Erythroblast (primary cell): ENCODE data around the gene DPYSL3.

Experiments used
- DNase-seq, 2 experiments: peaks; one replicate each; lab custom pipeline; 2025; lab: John Stamatoyannopoulos, UW
- GATA1 ChIP-seq: IDR thresholded peaks from 2 replicates; pipeline ENCODE4 v1.6.1; 2011; ENCODE audit warnings: low read depth, mild to moderate bottlenecking, control low read depth, low read length, moderate library complexity
- POLR2A ChIP-seq: IDR thresholded peaks from 2 replicates; pipeline ENCODE4 v1.6.1; 2011; ENCODE audit warnings: mild to moderate bottlenecking, low read length

The DPYSL3 gene

DNA sequence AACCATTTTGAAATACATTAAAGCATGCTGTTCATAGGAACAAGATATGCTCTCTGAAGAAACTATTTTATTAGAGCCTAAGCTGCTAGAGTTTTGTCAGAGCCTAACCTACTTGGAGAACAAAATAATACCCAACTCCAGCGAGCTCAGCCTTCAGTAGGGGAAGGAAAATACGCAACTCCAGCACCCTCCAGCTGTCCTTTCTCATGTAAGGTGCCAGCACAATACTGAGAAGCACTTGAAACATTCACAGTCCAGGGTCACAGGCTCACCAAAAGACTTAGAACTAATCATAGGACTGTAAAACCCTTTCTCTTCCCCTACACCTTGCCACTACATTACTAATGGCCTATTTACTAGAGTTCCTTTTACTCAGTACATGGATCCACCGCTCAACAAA, 18.9 kb downstream of the DPYSL3 start:
- TF ChIP-seq GATA1 (no peak), POLR2A (no peak)
- no peak for DNase-seq

DNA sequence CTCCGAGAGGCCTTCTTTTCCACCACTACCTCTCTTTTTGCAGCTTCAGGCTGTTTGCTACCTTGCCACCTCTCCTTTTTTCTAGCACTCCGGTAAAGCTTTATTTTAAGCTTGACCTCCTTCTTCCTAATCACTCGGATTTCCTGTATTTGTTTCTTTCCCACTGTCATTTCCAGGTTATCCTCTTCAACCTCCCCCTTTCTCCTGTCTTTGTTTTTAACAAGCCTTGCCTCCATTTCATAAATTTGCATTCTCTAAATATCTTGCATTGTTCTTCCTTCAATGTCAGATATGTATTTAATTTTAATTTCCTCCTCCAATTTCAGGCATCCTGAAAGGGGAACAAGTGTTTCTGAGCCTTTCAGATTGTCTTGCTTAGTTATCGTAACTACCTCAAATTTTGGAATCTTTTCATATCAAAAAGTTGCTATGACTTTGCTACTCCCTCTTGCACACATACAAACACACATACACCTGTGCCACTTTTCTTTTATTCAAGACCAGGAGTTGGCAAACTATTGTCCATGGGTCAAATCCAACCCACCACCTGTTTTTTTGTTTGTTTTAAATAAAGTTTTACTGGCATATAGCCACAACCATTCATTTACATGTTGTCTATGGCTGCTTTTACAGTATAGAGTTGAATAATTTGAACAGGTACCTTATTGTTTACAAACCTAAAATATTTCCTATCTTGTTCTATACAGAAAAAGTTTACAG, 22.7 kb downstream of the DPYSL3 start:
- no peak for DNase-seq

DNA sequence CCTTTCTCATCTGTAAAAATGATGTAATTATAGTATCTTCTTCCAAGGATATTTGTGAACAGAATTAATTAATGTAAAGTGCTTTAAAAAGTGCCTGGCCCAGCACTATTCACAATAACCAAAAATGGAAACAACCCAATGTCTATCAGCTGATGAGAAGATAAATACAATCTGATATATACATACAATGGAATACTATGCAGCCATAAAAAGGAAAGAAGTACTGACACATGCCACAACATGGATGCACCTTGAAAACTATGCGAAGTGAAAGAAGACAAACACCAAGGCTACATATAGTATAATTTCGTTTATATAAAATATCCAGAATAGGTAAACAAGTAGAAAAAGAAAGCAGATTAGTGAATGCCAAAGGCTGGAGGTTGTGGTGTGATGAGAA, 24.1 kb downstream of the DPYSL3 start:
- TF ChIP-seq POLR2A (no peak), GATA1 (no peak)
- DNase-seq, result no peak

More for the DNA sequence above, 22.7 kb downstream of the DPYSL3 start:
- no peak for TF ChIP-seq GATA1
- TF ChIP-seq POLR2A, result no peak

DNA sequence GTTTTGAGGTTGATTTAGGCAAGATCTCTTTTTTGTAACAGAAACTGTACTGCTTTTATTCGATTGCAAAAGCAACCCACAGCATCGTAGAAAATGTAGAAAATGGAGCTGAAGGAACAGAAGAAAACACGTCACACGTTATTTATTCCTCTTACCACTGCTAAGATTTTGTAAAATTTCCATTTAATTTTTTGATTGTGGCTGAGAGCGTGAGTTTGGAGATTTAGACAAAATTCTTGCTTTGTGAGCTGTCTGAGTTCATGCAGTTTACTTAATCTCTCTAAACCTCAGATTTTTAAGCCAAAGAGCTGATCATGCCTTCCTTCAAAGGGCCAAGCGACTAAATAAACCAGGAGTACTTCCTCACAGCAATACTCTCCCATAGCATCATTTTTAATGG, 24.8 kb downstream of the DPYSL3 start:
- TF ChIP-seq GATA1 (no peak), POLR2A (no peak)
- no peak for DNase-seq

DNA sequence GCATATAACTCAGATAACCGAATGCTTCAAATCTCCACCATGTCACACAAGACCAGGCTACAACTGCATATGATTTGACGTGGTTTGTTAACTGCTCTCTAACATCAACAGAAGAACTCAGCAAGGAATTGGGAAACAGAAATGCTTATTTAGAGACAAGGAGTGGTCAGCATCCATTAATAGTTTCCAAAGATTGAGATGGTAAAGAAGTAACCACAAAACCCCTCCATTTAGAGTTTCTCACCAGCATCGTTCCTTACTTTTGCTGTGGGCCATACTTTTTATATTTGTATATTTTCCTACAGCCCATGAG, 25.2 kb downstream of the DPYSL3 start:
- no peak for TF ChIP-seq POLR2A

DNA sequence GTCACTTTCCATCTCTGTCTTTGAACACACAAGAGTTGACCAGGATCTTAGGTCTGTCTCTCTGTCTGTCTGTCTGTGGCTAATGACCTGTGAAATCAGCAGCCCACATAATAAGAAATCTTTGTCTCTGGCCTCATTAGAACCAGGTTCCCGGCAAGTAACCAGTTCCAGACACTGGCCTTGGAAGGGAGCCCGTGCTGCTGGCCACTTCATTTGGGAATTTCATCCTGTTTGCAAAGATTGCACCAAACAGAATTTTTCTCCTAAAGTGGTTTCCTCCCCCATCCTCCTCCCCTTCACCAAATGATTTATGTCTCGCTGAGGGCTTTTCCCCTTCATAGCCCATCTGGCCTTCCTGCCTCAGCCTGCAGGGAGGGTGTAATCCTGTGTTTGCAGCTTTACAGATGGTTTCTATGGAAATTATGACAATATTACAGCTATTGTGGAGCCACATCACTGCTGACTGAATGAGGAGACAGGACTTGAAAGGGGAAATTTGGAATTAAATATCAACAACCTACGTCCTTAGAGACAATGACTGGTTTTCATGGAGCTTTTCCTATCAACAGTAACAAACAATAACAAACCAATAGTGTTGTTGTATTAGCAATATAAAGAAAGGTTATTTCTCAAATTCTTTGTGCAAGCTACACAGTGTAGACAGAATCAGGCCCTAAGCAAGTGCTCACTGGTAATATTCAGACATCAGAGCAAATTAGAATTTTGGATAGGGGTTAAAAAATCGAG, 25.7 kb downstream of the DPYSL3 start:
- TF ChIP-seq POLR2A (no peak), GATA1 (no peak)
- DNase-seq, result no peak

More for the DNA sequence above, 25.2 kb downstream of the DPYSL3 start:
- DNase-seq, result no peak

DNA sequence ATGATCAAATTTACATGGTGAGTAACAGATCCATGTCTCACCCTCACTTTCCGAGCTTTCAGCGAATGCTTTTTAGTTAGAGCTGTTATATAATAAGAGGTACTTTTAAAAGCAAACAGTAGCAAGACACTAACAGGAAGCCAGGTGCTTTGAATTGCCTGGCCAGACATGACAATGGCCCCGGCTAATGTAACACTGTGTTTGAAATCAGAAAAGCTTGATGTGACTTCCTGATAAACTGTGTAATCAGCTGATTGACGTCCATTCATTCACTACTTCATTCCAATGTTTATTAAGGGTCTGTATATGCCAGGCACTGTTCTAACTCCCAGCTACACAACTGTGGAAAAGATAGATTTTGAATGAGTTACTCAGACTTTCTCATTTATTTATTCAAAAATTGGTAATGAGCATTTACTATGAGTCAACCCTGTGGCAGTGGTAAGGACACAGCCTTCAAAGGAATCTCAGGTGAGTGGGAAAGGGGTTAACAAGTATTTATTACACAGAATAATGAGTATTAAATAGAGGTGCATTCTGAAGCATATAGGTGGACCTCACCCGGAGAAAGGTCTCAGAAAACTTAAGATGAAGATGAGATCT, 26.6 kb downstream of the DPYSL3 start:
- no peak for DNase-seq
- no peak for TF ChIP-seq GATA1
- no peak for TF ChIP-seq POLR2A

DNA sequence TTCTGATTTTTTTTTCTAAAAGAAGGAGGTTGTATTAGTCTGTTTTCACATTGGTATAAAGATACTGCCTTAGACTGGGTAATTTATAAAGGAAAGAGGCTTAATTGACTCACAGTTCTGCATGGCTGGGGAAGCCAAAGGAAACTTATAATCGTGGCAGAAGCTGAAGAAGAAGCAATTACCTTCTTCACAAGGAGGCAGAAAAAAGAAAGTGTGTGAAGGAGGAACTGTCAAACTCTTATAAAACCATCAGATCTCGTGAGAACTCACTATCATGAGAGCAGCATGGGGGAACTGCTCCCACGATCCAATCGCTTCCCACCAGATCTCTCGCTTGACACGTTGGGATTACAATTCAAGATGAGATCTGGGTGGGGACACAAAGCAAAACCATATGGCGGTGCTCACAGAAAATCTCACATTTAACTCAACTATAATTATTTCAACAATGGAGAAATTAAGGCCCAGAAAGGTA, 27.1 kb downstream of the DPYSL3 start:
- DNase-seq, result no peak
- TF ChIP-seq GATA1 (no peak), POLR2A (no peak)

DNA sequence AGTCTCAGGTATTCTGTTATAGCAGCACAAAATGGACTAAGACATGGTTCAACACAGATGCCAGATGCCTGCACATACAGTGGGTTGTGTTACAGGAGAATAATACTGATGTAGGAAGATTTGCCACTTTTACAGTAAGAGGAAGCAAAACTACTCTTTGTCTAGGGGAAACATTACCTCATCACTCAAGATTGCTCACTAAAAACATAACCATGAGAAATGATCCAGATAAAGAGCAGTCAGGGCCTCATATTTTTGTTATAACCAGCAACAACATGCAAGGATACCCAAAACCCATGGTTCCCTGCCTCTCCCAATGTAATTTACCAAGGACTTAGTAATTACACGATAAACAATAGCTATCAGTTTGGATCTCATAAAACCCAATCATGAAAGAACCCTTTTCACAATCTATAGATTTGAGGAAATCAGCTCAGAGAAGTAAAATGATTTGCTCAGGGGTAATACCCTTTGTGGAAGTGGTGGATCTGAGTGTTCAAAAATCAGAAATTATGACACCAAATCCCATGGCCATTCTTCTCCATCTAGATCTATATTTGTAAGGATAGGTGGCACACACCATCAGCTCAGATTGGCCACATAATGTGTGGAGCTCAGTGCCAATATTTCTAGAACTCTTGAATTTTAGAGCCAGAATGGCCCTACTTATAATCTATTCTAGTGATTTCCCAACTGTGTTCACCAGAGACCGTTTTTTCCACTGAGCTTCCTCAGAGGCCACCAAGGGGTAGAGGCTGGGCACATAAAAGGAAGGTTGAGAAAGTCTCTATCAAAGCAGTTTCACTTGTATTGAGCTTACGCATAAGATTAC, 27.8 kb downstream of the DPYSL3 start:
- TF ChIP-seq GATA1, result no peak
- TF ChIP-seq POLR2A, result no peak
- no peak for DNase-seq

DNA sequence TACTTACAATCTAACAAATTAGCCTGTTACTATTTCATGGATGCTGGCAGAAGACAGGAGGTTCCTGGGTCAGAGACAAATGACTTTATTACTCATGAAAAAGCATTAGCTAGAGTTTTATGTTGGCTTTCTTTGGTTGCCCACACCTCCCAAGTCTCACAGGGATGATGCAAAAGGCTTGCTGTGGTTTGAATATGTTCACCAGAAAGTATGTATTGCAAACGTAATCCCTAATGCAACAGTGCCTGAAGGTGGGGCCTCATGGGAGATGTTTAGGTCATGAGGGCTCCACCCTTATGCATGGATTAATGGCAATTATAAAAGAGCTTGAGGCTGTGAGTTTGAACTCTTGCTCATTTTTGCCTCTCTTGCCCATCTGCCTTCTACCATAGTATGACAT, 28.5 kb downstream of the DPYSL3 start:
- no peak for DNase-seq
- no peak for TF ChIP-seq POLR2A
- no peak for TF ChIP-seq GATA1

DNA sequence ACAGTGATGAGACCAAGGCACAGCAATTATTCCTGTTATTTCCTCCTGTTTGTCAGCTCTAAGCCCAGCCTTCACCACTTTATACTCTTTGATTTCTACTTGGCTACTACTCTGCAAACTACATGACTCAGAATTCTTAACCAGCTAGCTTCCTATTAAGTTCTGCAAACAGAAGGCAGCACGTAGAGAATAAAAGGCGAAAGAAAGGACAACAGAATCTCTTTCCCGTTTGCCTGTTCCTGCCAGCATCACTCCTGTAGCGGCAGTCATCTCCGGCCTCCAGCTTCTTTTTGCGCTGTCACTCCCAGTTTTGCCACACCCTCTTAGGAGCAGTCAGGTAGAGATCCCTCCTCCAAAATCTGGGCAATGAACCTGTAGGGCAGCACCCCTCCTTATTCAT, 29.9 kb downstream of the DPYSL3 start:
- TF ChIP-seq GATA1 (no peak), POLR2A (no peak)
- no peak for DNase-seq

DNA sequence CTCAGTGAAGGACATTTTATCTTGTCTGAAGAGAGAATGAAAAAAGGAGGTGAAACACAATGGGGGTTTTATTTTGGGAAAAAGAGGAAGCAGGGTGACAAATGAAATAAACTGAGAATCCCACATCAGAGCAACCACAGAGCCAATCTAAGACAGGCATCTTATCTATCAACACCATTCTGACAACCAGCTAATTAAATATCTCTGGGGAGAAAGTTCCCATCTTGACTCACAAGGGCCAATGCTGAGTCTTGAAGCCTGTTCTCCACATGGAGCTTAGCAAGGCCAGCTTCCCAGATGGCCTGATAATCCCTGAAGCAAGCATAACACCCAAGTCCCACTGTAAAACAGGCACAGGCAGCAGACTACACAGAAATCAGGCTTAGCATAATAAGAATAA, 30.4 kb downstream of the DPYSL3 start:
- DNase-seq, result no peak
- TF ChIP-seq GATA1 (no peak), POLR2A (no peak)

DNA sequence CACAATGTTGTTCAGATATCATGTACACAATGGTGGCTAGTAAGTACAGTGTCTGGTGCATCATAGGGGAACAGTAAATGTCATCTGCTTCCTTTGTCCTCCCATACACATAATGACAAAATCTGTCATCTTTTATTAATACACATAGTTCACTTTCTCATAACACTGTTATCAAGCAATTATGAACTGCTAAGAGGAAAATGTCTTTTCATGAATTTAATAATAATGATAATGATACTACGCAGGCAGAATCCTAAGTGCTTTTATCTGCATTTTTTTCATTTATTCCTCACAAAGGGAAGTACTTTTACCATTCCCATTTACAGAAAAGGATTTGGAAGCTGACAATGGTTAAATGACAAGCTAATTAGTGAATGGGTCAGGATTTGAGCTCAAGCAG, 35.7 kb downstream of the DPYSL3 start:
- DNase-seq, result no peak
- TF ChIP-seq GATA1 (no peak), POLR2A (no peak)
